NCI-H69 (cell line): Measurements from ENCODE around the gene PRSS37.

ENCODE experiments used
- DNase-seq: peaks from one replicate; lab custom pipeline; 2025; lab: John Stamatoyannopoulos, UW

Gene PRSS37

DNA sequence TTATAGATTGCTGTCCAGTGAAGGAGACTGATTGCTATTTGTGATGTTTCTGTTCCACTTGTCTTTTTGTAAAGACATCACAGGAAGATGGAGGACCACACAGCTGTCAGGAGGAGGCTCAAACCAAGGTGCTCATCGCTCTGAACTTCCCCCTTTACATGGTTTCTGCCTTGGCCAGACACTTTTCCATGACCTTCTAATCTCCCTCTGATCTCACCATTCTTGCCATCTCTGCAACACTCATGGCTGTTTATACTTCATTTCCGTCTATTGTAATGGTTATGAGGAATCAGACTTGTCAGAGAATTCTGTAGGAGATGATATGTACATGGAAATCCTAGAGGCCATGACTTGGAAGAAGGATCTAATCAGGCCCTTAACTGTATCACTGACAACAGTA is 53.0 kb downstream of the PRSS37 start:
- no peak for DNase-seq
